Activated CD4-positive, alpha-beta memory T cell treated with anti-CD3 and anti-CD28 coated beads, Interleukin-2, amount 10 ng/mL, durations not matched to agents 7 days and 5 days (primary cell): ENCODE measurements around the gene KLK8. TPM values are rescaled to one million over a fixed set of nuclear protein-coding genes. Genes with fewer than 3 reads are reported as not detected.

Experiments
- CTCF ChIA-PET: fragments of 350-600 bp; sonication (Branson Sonifier 250); formaldehyde crosslinking; loops from one replicate; lab custom pipeline; 2021; ENCODE audit warnings: antibody characterized with exemption, inconsistent platforms; lab: Charles Lee
- POLR2A ChIA-PET: fragments of 350-600 bp; sonication (Branson Sonifier 250); formaldehyde crosslinking; loops from one replicate; lab custom pipeline; 2021; ENCODE audit warnings: antibody characterized with exemption; lab: Charles Lee
- DNase-seq: peaks from one replicate; pipeline ENCODE4 v3.0.0-alpha.2; 2020
- H3K27ac Mint-ChIP-seq: one replicate; pipeline ENCODE4 v1.8.0; 2021; ENCODE audit warnings: mild to moderate bottlenecking, mixed read lengths
- H3K27me3 Mint-ChIP-seq: one replicate; pipeline ENCODE4 v1.8.0; 2021; ENCODE audit warnings: mixed read lengths
- H3K36me3 Mint-ChIP-seq: one replicate; pipeline ENCODE4 v1.8.0; 2021; ENCODE audit warnings: low read depth, mixed read lengths
- H3K4me1 Mint-ChIP-seq: one replicate; pipeline ENCODE4 v1.8.0; 2021; ENCODE audit warnings: mixed read lengths
- H3K4me3 Mint-ChIP-seq: one replicate; pipeline ENCODE4 v1.8.0; 2021; ENCODE audit warnings: mild to moderate bottlenecking, mixed read lengths
- H3K9me3 Mint-ChIP-seq: one replicate; pipeline ENCODE4 v1.8.0; 2021; ENCODE audit warnings: mixed read lengths
- total RNA-seq, 2 experiments: library from RNA; stranded (reverse); gene quantifications; one replicate each; pipeline ENCODE4 v1.2.3, GENCODE V29; 2021

KLK8 gene
- total RNA-seq, 2 experiments from 2014 or later, result not detected

DNA sequence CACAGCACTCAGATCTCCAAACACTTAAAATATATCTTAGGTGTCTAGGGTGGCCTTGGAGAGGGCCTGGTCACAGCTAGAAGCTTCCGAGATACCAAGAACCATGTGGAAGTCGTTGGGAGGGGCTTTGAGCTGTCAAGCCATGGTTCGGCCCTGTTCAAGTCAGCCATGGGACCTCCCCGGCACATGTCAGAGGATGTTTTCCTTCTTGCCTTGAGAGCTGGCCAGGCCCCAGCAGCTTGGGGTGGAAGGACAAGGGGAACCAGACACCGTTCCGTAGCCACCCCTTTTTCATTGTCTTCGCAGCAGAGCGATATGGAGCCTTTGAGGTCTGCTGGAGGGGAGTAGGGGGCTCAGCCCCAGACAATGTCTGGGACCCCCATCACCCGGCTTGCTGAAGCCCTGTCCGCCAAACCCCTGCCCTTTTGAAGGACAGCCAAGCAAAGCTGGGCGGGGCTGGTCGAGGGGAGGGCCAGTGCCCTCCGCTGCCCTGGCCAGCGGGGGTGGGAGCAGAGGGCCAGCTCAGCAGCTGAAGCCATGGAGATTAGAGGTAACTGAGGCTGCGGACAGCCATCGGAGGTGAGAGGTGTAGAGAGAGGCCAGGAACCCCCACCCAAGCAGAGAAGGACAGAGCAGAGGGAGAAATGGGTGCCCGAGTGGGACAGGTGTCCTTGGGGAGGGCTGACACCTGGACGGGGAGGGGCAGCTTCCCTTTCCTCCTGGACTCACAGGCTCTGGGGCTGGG, 24.6 kb upstream of the KLK8 start:
- POLR2A ChIA-PET, result no interaction called here
- H3K4me1 Mint-ChIP-seq, result no peaks in the 10 kb centered on the region
- DNase-seq, result no peak
- H3K27ac Mint-ChIP-seq, result no peak overlapping the region
- H3K36me3 Mint-ChIP-seq, result no peaks in the 10 kb centered on the region
- no peak overlapping the region for H3K4me3 Mint-ChIP-seq
- H3K9me3 Mint-ChIP-seq, result no peaks in the 10 kb centered on the region
- H3K27me3 Mint-ChIP-seq, result peaks cover 11% of the 10 kb centered on the region
- CTCF ChIA-PET, result no interaction called here

DNA sequence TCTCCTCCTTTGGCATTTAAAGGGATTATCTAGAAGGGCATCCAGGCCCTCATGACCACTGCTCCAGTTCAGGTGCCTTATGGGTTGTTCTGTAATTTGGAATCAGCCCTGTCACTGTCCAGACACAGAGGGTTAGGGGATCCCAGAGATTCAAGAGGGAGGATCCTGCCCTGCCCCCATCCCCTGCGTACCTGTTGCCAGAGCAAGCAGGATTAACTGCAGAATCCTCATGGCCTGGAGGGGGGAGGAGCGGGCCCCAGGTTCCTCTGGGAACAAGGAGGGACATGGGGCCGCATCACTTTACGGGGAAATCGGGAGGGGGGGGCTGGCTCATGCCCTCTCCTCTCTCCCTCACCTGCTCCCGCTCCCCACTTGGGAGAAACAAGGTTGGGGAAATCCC, 24.0 kb upstream of the KLK8 start:
- Mint-ChIP-seq H3K27me3 (peaks cover 12% of the 10 kb centered on the region), H3K4me1 (no peaks in the 10 kb centered on the region), H3K36me3 (no peaks in the 10 kb centered on the region), H3K27ac (no peak overlapping the region), H3K4me3 (no peak overlapping the region), H3K9me3 (no peaks in the 10 kb centered on the region)
- CTCF ChIA-PET, result no interaction called here
- no peak for DNase-seq
- POLR2A ChIA-PET, result no interaction called here

DNA sequence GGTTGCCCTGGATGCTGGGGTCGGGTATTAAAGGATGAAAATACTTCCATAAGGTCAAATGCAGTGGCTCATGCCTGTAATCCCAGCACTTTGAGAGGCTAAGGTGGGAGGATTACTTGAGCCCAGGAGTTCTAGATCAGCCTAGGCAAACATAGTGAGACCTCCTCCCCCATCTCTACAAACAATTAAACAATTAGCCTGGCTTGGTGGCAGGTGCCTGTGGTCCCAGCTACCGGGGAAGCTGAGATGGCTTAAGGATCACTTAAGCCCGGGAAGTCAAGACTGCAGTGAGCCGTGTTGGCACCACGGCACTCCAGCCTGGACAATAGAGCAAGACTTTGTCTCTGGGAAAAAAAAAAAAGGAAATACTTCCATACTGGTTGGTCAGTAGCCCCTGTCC, 23.5 kb upstream of the KLK8 start:
- POLR2A ChIA-PET, result no interaction called here

GRCh38 chr19:51023946-51024345, 22.5 kb upstream of the KLK8 start:
- H3K27me3 Mint-ChIP-seq, result peaks cover 22% of the 10 kb centered on the region
- ChIA-PET CTCF (no interaction called here), POLR2A (no interaction called here)
- no peaks in the 10 kb centered on the region for H3K36me3 Mint-ChIP-seq
- no peak overlapping the region for H3K27ac Mint-ChIP-seq
- H3K4me3 Mint-ChIP-seq, result no peak overlapping the region
- DNase-seq, result no peak
- peaks cover 5% of the 10 kb centered on the region for H3K4me1 Mint-ChIP-seq
- no peaks in the 10 kb centered on the region for H3K9me3 Mint-ChIP-seq

More for the DNA sequence above, 23.5 kb upstream of the KLK8 start:
- CTCF ChIA-PET, result no interaction called here
- H3K27ac Mint-ChIP-seq, result no peak overlapping the region
- peaks cover 16% of the 10 kb centered on the region for H3K27me3 Mint-ChIP-seq
- no peak overlapping the region for H3K4me3 Mint-ChIP-seq
- no peaks in the 10 kb centered on the region for H3K36me3 Mint-ChIP-seq
- no peak for DNase-seq
- H3K4me1 Mint-ChIP-seq, result peaks cover under 1% of the 10 kb centered on the region
- no peaks in the 10 kb centered on the region for H3K9me3 Mint-ChIP-seq

- peaks cover 12% of the 10 kb centered on the region for H3K4me1 Mint-ChIP-seq
- no peaks in the 10 kb centered on the region for H3K9me3 Mint-ChIP-seq
- ChIA-PET POLR2A (no interaction called here), CTCF (no interaction called here)
- H3K4me3 Mint-ChIP-seq, result no peak overlapping the region
- DNase-seq, result no peak
- H3K27me3 Mint-ChIP-seq, result peaks cover 31% of the 10 kb centered on the region
- H3K36me3 Mint-ChIP-seq, result peaks cover 2% of the 10 kb centered on the region
- no peak overlapping the region for H3K27ac Mint-ChIP-seq
Observed at GRCh38 chr19:51022526-51022925, 21.1 kb upstream of the KLK8 start.

DNA sequence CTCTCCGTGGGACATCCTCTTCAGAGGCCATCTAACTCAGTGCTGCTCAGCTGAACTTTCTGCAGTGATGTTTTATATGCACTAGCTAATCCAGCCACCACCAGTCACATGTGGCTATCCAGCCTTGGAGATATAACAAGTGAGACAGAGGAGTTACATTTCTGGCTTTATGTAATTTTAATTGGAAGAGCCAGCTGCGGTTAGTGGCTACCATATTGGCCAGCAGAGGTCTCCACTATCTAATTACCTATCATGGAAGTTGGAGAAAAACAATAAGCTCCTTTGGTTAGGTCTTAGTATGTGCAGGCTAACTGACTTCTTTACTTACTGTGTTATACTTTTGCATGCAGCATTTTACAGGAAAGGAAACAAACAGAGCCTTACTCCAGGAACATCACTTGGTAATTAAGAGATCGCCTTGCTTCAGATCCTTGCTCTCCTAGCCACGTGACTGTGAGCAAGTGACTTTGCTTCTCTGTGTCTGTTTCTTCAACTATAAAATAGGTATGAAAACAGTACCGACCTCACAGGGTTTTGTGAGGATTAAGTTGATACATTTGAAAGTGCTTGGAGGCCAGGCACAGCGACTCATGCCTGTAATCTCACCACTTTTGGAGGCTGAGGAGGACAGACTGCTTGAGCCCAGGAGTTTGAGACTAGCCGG, 19.7 kb upstream of the KLK8 start:
- H3K36me3 Mint-ChIP-seq, result peaks cover 2% of the 10 kb centered on the region
- H3K27me3 Mint-ChIP-seq, result peaks cover 39% of the 10 kb centered on the region
- no peak for DNase-seq
- no peak overlapping the region for H3K27ac Mint-ChIP-seq
- ChIA-PET CTCF (interaction anchor here (0.8 to 1.1 kb wide), 5 partner anchors 75 to 137 kb away, joined by 3 to 7 read pairs (median 3); no protein-coding TSS in a partner anchor), POLR2A (no interaction called here)
- peaks cover 17% of the 10 kb centered on the region for H3K4me1 Mint-ChIP-seq
- H3K9me3 Mint-ChIP-seq, result no peaks in the 10 kb centered on the region
- no peak overlapping the region for H3K4me3 Mint-ChIP-seq

DNA sequence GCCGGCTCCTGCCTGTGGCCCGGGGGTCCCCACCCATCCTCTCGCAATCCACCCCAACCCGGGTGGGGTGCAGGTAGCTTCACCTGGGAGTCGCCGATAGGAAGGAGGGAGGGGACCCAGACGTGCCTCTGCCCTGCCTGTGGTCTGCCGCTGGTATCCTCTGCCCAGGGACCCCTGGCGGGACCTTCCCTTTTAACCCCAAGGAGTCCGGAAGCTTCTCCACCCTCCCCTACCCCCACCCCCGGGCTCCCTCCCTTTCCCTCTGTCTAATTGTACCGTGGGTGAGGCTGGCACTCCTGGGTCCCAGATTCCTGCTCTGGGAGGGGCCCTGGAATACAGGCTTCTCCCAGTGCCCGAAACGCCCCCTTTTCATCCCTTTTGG, 18.1 kb upstream of the KLK8 start, which contains the start of gene KLK10:
TSS of gene KLK10 (minus strand) at position 166 of the 382 bp plus-strand sequence. CDS start 579 bp downstream, outside the sequence.
- H3K9me3 Mint-ChIP-seq, result no peaks in the 10 kb centered on the region
- H3K27me3 Mint-ChIP-seq, result peaks cover 48% of the 10 kb centered on the region
- peaks cover 2% of the 10 kb centered on the region for H3K36me3 Mint-ChIP-seq
- no peak within 1 kb of the TSS for H3K4me3 Mint-ChIP-seq
- DNase-seq, result no peak
- H3K4me1 Mint-ChIP-seq, result peaks cover 22% of the 10 kb centered on the region
- ChIA-PET CTCF (no interaction called here), POLR2A (no interaction called here)
- H3K27ac Mint-ChIP-seq, result no peak within 1 kb of the TSS

DNA sequence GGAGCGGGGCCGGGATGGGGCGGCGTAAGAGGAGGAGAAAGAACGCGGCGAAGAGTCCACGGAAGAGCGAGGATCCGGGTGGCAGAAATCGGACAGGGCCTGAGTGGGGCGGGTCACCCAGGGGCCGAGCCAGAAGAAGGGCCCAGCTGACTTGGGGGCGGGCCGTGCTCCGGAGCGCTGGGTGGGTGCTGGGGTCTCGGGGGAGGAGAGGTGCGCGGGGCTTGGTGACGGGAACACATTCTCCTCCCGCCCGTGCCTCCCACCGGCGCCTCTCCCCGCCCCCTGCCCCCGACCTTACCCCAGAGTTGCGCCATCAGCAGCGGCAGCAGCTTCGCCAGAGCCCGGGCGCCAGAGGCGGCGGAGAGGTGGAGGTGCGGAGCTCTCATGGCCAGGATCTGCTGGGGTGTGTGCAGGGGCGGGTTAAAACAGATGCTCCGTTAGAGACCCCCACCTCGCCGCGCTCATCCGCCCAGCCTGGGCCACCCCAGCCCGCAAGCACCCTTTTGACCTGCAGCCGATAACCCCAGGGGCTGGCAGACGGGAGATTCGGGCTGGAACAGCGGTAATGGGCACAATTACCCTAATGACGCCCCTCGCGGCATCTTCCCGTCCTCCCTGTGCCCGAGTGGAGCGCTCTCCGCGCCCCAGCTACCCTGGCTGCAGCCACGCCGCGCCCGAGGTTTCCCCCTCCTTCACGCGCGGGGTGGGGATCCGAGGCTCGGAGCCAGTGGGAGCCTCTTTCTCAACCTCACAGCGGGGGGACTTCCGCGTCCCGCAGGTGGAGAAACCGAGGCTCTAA, 17.5 kb upstream of the KLK8 start:
- no peaks in the 10 kb centered on the region for H3K9me3 Mint-ChIP-seq

DNA sequence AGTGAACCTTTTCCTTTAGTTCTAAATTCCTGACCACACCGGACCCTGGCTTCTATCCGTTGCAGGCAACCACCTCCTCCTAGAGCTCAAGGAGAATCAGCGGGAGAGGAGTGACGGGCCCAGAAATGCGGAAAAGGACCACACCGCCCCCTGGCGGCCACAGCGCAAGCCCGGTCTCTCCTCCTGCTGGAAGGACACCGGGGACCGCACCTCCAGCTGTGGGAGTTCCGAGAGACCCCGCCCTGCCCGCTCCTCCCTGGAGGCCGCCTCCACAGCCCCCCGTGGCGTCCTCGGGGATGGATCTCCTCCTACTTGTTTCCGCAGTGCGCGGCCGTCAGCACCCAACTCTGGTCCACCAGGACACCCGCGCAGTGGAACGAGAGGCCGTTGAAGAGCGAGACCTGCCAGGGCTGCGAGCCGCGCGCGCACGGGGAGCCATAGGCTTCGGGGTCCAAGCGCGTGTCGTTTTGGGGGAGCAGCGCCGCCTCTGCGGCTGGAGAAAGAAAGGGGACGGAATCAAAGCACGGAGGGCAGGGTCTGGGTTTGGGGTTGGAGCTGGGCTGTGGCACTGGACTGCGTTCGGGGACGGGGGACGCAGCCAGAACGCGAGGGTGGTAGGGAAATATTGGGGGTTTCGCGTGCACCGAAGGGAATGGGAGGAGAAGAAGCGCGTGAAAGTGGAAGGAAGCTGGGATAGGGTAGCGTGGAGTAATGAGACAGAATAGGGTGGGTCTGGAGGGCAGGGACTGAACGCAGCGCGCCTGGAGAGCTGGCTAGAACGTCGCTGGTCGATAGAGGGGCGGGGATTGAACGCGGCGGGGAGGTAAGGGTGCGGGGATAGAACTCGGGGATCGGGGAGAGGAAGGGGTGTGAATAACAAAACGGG, 15.6 kb upstream of the KLK8 start:
- ChIA-PET CTCF (interaction anchor here (1.0 to 1.6 kb wide), 2 partner anchors 80 to 95 kb away, joined by 3 to 4 read pairs; no protein-coding TSS in a partner anchor), POLR2A (no interaction called here)
- no peak for DNase-seq
- peaks cover 29% of the 10 kb centered on the region for H3K4me1 Mint-ChIP-seq
- H3K4me3 Mint-ChIP-seq, result no peak overlapping the region
- peaks cover 53% of the 10 kb centered on the region for H3K27me3 Mint-ChIP-seq
- no peaks in the 10 kb centered on the region for H3K9me3 Mint-ChIP-seq
- H3K27ac Mint-ChIP-seq, result no peak overlapping the region
- peaks cover 2% of the 10 kb centered on the region for H3K36me3 Mint-ChIP-seq

More for the DNA sequence above, 17.5 kb upstream of the KLK8 start:
- ChIA-PET POLR2A (no interaction called here), CTCF (no interaction called here)
- H3K4me1 Mint-ChIP-seq, result peaks cover 26% of the 10 kb centered on the region
- no peak overlapping the region for H3K27ac Mint-ChIP-seq
- H3K36me3 Mint-ChIP-seq, result peaks cover 2% of the 10 kb centered on the region
- no peak for DNase-seq
- no peak overlapping the region for H3K4me3 Mint-ChIP-seq
- peaks cover 53% of the 10 kb centered on the region for H3K27me3 Mint-ChIP-seq

DNA sequence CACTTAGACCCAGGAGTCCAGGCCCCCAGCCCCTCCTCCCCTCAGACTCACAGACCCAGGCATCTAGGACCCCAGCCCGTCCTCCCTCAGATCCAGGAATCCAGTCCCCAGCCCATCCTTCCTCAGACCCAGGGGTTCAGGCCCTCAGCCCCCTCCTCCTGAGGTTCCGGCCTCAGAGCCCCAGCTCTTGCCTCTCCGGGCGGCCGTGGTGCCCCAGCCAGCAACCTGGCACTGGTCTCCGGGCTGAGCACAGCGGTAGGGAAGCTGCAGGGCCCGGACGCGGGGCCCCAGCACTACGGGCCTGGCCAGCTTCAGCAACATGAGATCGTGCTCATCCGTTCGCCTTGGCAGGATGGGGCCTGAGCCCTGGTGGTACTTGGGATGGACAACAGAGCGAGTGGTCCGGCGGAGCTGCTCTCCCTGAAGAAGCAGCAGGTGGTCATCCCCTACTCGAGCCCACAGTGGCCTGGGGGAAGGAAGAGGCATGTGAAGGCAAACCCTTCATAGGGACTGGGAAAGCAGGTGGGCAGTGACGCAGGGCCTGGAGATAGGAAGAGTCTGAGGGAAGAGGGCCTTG, 14.4 kb upstream of the KLK8 start:
- H3K27me3 Mint-ChIP-seq, result peaks cover 53% of the 10 kb centered on the region
- no peak overlapping the region for H3K4me3 Mint-ChIP-seq
- DNase-seq, result no peak
- H3K36me3 Mint-ChIP-seq, result peaks cover 2% of the 10 kb centered on the region
- no peak overlapping the region for H3K27ac Mint-ChIP-seq
- POLR2A ChIA-PET, result no interaction called here
- no peaks in the 10 kb centered on the region for H3K9me3 Mint-ChIP-seq
- peaks cover 29% of the 10 kb centered on the region for H3K4me1 Mint-ChIP-seq
- CTCF ChIA-PET, result interaction anchor here (1.6 kb wide), 1 partner anchor 81 kb away, joined by 4 read pairs; no protein-coding TSS in a partner anchor

GRCh38 chr19:51014242-51014641, 12.8 kb upstream of the KLK8 start:
- Mint-ChIP-seq H3K4me3 (no peak overlapping the region), H3K27me3 (peaks cover 50% of the 10 kb centered on the region), H3K36me3 (peaks cover 2% of the 10 kb centered on the region), H3K4me1 (peaks cover 25% of the 10 kb centered on the region), H3K27ac (no peak overlapping the region), H3K9me3 (no peaks in the 10 kb centered on the region)
- CTCF ChIA-PET, result no interaction called here
- DNase-seq, result no peak
- POLR2A ChIA-PET, result no interaction called here

- peaks cover 40% of the 10 kb centered on the region for H3K27me3 Mint-ChIP-seq
- POLR2A ChIA-PET, result no interaction called here
- no peaks in the 10 kb centered on the region for H3K36me3 Mint-ChIP-seq
- no peaks in the 10 kb centered on the region for H3K9me3 Mint-ChIP-seq
- CTCF ChIA-PET, result no interaction called here
- no peak overlapping the region for H3K27ac Mint-ChIP-seq
- peaks cover 19% of the 10 kb centered on the region for H3K4me1 Mint-ChIP-seq
- H3K4me3 Mint-ChIP-seq, result no peak overlapping the region
- DNase-seq, result no peak
Observed at GRCh38 chr19:51012661-51013190, 11.3 kb upstream of the KLK8 start.
